Measurements from ENCODE around the gene ZBTB7C. TPM values are rescaled to one million over a fixed set of nuclear protein-coding genes. Genes with fewer than 3 reads are reported as not detected.

Gene ZBTB7C
- total RNA-seq, 1 donor from 2014 or later: 1.1 TPM

DNA sequence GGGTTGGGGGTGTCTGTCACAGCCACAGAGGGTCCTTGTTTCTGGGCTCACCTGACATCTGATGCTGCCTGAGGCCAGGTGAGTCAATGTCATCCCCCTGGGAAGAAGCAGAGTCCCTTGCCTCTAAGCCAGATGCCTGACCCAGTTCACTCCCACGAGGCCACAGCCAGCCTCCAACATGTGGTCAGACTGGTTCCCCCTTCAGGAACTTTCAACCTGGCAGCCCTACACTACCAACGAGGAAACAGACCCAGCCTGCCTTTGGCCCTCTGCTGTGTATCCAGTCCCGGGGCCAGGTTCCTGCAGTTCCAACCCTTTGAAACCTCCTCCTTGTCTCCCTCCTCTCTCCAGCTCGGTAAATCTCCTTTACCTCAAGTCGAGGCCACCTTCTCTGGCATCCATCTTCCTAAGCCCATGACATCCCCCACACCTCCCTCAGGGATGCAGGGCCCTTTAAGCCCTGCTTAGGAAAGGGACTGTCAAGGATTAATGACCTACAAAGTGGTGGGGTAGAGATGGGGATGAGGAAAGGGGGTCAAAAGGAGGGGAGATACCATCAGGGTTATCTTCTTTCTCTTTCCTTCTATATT, 429.5 kb downstream of the ZBTB7C start:
- H3K27me3 ChIP-seq (ENCODE audit: control insufficient read depth, insufficient read depth, low read length): peaks cover 3% of the 10 kb centered on the region
- no peak for TF ChIP-seq CTCF (IDR thresholded peaks at IDR 0.05; ENCODE audit: insufficient read depth, low read length, poor library complexity, severe bottlenecking)
- DNase-seq (ENCODE audit: low read depth): no peak

DNA sequence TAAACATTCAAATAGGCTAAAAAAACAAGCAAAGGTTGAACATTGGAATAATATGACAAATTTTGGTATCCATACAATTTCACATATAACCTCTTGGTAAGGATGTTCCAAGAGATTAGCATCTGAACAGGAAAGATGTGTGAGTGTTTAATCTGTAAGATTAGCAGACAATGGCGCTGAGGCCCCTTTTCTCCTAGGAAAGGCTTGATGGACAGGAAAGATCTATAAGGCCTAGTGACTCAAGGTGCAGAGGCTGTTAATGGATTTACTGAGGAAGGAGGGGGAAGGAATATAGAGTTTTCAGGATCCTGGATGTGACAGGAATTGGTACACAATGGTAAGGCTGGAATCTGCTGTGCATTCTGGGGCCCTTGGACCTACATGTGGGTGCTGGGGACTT, 430.6 kb downstream of the ZBTB7C start:
- H3K36me3 ChIP-seq (ENCODE audit: control insufficient read depth, insufficient read depth, low read length): no peaks in the 10 kb centered on the region
- DNase-seq (ENCODE audit: low read depth): no peak
- no peak overlapping the region for H3K4me3 ChIP-seq (ENCODE audit: low read depth, low read length)
- no peak for TF ChIP-seq CTCF (IDR thresholded peaks at IDR 0.05; ENCODE audit: insufficient read depth, low read length, poor library complexity, severe bottlenecking)
- peaks cover 3% of the 10 kb centered on the region for H3K27me3 ChIP-seq (ENCODE audit: control insufficient read depth, insufficient read depth, low read length)

More for the DNA sequence above, 429.5 kb downstream of the ZBTB7C start:
- H3K4me3 ChIP-seq (ENCODE audit: low read depth, low read length): no peak overlapping the region
- no peaks in the 10 kb centered on the region for H3K36me3 ChIP-seq (ENCODE audit: control insufficient read depth, insufficient read depth, low read length)

GRCh38 chr18:47978141-47978540, 431.0 kb downstream of the ZBTB7C start:
- DNase-seq (ENCODE audit: low read depth): no peak
- H3K36me3 ChIP-seq (ENCODE audit: control insufficient read depth, insufficient read depth, low read length): no peaks in the 10 kb centered on the region
- H3K27me3 ChIP-seq (ENCODE audit: control insufficient read depth, insufficient read depth, low read length): peaks cover 3% of the 10 kb centered on the region
- H3K4me3 ChIP-seq (ENCODE audit: low read depth, low read length): no peak overlapping the region
- no peak for TF ChIP-seq CTCF (IDR thresholded peaks at IDR 0.05; ENCODE audit: insufficient read depth, low read length, poor library complexity, severe bottlenecking)

Other genes with a start within 250 kb of the ZBTB7C start
- 24.3 and 29.4 TPM in 2 replicates for gene CTIF, start 129.6 kb upstream of the ZBTB7C start, total RNA-seq

Data from kidney epithelial cell (primary cell).